HepG2 (cell line): Measurements from ENCODE around the gene MYPN. TPM values are rescaled to one million over a fixed set of nuclear protein-coding genes. Genes with fewer than 3 reads are reported as not detected.

Experiments
- BHLHE40 ChIP-seq: IDR thresholded peaks from 2 replicates; pipeline ENCODE4 v1.6.1; 2011; ENCODE audit warnings: low read length, improper control_type of control experiment
- CCAR2 ChIP-seq: fragments of 200-400 bp; formaldehyde crosslinking; optimal IDR thresholded peaks from 2 replicates; pipeline ENCODE3; 2018; ENCODE audit warnings: low read depth, mild to moderate bottlenecking, low read length, moderate library complexity
- ETV5 ChIP-seq: IDR thresholded peaks from 2 replicates; pipeline ENCODE4 v1.6.1; 2018; ENCODE audit warnings: missing biosample characterization, missing genetic modification reagents, inconsistent platforms, borderline replicate concordance
- FOXP1 ChIP-seq, 2 experiments: fragments of 450-650 bp in 1 of 2; IDR thresholded peaks; 2 replicates each; pipeline ENCODE4 v1.6.1; 2017 to 2018; ENCODE audit warnings: antibody characterized with exemption in 1 of 2
- KLF11 ChIP-seq: IDR thresholded peaks from 2 replicates; pipeline ENCODE4 v1.6.1; 2016; ENCODE audit warnings: missing compliant biosample characterization
- KLF6 ChIP-seq: IDR thresholded peaks from 2 replicates; pipeline ENCODE4 v1.8.0; 2016; ENCODE audit warnings: missing biosample characterization, missing genetic modification reagents
- NR2C2 ChIP-seq: sonication (generic); formaldehyde crosslinking; IDR thresholded peaks from 2 replicates; pipeline ENCODE4 v1.4.0; 2020; ENCODE audit warnings: missing genetic modification reagents, mild to moderate bottlenecking, moderate library complexity, borderline replicate concordance
- NR2F6 ChIP-seq, 2 experiments: IDR thresholded peaks; 2 replicates each; pipeline ENCODE4 v1.6.1; 2016; ENCODE audit warnings: antibody characterized with exemption in 1 of 2, mild to moderate bottlenecking in 1 of 2
- REL ChIP-seq: sonication (generic); formaldehyde crosslinking; conservative IDR thresholded peaks from 2 replicates; pipeline ENCODE4 v1.8.0; 2022; ENCODE audit warnings: mild to moderate bottlenecking, missing genetic modification reagents, moderate library complexity
- SP1 ChIP-seq, 2 experiments: fragments of 450-650 bp in 1 of 2; sonication (generic) in 1 of 2; formaldehyde crosslinking in 1 of 2; IDR thresholded peaks; 2 replicates each; pipeline versions ENCODE4 v1.4.0 to v1.6.1; 2016 to 2020; ENCODE audit warnings: missing genetic modification reagents in 1 of 2
- TFAP4 ChIP-seq: sonication (generic); IDR thresholded peaks from 2 replicates; pipeline ENCODE4 v1.6.1; 2016; ENCODE audit warnings: low read depth, borderline replicate concordance
- YEATS2 ChIP-seq: sonication (generic); formaldehyde crosslinking; IDR thresholded peaks from 2 replicates; pipeline ENCODE4 v1.4.0; 2020; ENCODE audit warnings: missing genetic modification reagents, borderline replicate concordance
- ZBTB2 ChIP-seq: sonication (generic); formaldehyde crosslinking; IDR thresholded peaks from 2 replicates; pipeline ENCODE4 v1.8.0; 2022; ENCODE audit warnings: low read depth, missing genetic modification reagents
- ZBTB7B ChIP-seq: sonication (generic); formaldehyde crosslinking; IDR thresholded peaks from 2 replicates; pipeline ENCODE4 v1.4.0; 2020; ENCODE audit warnings: missing genetic modification reagents
- ZNF20 ChIP-seq: sonication (generic); formaldehyde crosslinking; IDR thresholded peaks from 2 replicates; pipeline ENCODE4 v1.4.0; 2020; ENCODE audit warnings: mild to moderate bottlenecking, moderate library complexity, missing genetic modification reagents
- ZNF296 ChIP-seq: sonication (generic); formaldehyde crosslinking; conservative IDR thresholded peaks from 2 replicates; pipeline ENCODE4 v1.5.0; 2020; ENCODE audit warnings: mild to moderate bottlenecking, missing genetic modification reagents
- ZNF30 ChIP-seq: sonication (generic); formaldehyde crosslinking; IDR thresholded peaks from 2 replicates; pipeline ENCODE4 v1.5.0; 2020; ENCODE audit warnings: mild to moderate bottlenecking, missing genetic modification reagents
- ZNF430 ChIP-seq: sonication (generic); formaldehyde crosslinking; IDR thresholded peaks from 2 replicates; pipeline ENCODE4 v1.9.0; 2021; ENCODE audit warnings: mild to moderate bottlenecking, missing genetic modification reagents
- ZNF614 ChIP-seq: IDR thresholded peaks from 2 replicates; pipeline ENCODE4 v1.6.1; 2018; ENCODE audit warnings: missing biosample characterization, missing genetic modification reagents, inconsistent platforms, borderline replicate concordance
- ZNF713 ChIP-seq: sonication (generic); formaldehyde crosslinking; IDR thresholded peaks from 2 replicates; pipeline ENCODE4 v1.4.0; 2020; ENCODE audit warnings: mild to moderate bottlenecking, missing genetic modification reagents
- ZNF784 ChIP-seq: sonication (generic); formaldehyde crosslinking; IDR thresholded peaks from 2 replicates; pipeline ENCODE4 v1.5.1; 2020; ENCODE audit warnings: missing genetic modification reagents, mild to moderate bottlenecking, borderline replicate concordance
- polyA plus RNA-seq, 8 experiments: library from polyadenylated mRNA; depleted of rRNA in 3 of 8; stranded (reverse) in 7 of 8; unstranded in 1 of 8; fragments of >200 nt; fragmentation: Illumina TruSeq in 4 of 8; extraction: Trizol in 4 of 8; gene quantifications; 2 replicates each; pipeline versions ENCODE4 v1.2.1 to v1.2.3, GENCODE V29; 2011 to 2016; ENCODE audit warnings: low read depth in 4 of 8, missing spikeins in 1 of 8, mixed read lengths in 1 of 8; ENCODE audit not compliant: insufficient read depth in 1 of 8
- total RNA-seq, 5 experiments: library from RNA; depleted of rRNA; stranded (reverse); fragments of >200 nt; fragmentation: Illumina TruSeq; extraction: Trizol; gene quantifications; 2 replicates each; pipeline ENCODE4 v1.2.3, GENCODE V29; 2016; ENCODE audit warnings: low read depth in 1 of 5
- TF ChIP-seq, protein P1 (sequence below): sonication (generic); formaldehyde crosslinking; IDR thresholded peaks from 2 replicates; pipeline ENCODE4 v1.4.0; 2020; ENCODE audit warnings: mild to moderate bottlenecking, missing genetic modification reagents

MYPN gene
- total and polyA plus RNA-seq, 2 of the 13 experiments (the other 11 are each of a cell fraction or from before 2014, with no cell fraction given) = not detected

DNA sequence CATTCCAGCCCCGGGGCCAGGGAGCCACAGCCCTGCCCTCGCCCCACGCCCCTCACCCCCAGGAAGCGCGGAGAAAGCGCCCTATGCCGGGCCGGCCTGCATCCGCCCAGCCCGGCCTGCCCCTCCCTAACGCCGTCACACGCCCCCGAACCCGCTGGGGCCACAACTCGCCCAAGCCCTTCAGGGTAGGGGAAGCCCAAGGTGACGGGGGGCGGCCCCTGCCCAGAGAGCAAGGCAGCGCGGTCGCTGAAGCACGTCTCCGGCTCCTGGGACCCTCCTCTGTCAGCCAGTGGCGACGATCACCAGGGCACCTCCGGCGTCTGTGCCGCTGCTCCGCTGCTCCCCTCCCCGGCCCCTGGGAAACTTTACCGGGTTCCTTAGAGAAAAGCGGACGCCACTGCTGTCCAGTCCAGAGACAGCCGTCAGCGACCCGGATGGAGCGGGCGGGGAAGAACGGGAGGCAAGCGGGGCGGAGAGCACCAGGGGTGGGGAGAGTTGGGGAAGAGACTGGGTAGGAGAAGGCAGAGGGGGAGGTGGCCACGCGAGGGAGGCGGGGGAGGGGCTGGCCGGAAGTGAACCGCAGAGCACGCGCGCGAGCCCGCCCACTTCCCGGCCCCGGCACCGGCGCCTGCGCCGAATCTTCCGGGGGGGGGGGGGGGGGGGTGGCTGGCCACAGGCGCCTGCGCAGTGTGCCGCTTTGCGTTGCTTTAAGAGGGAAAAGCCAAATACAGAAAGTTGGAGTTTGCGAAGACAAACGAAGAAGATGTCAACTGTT lies 34.3 kb upstream of the MYPN start, which contains the start of gene HERC4 (continued):
- TF ChIP-seq ZNF713 (CRISPR knock-in tag) (0 out of 2 replicates have a peak, but pooled peaks have one; percentile 44), ETV5 (CRISPR knock-in tag) (peak; percentile 48), ZNF20 (no peak), ZBTB2 (CRISPR knock-in tag) (peak; percentile 85), NR2F6 (IDR thresholded peaks at IDR 0.05) (no peak), NR2F6 (CRISPR knock-in tag; IDR thresholded peaks at IDR 0.05) (0 out of 2 replicates have a peak, but pooled peaks have one; percentile 11), ZNF296 (CRISPR knock-in tag) (no peak), TFAP4 (peak; percentile 19; the same call in 1 of the 2 replicates), REL (CRISPR knock-in tag) (0 out of 2 replicates have a peak, but pooled peaks have one; percentile 27), ZNF784 (CRISPR knock-in tag) (peak; percentile 27; the same call in 1 of the 2 replicates), CCAR2 (no peak), SP1 (IDR thresholded peaks at IDR 0.05) (no peak), SP1 (CRISPR knock-in tag; IDR thresholded peaks at IDR 0.05) (peak; percentile 24; the same call in 1 of the 2 replicates), FOXP1 (IDR thresholded peaks at IDR 0.05) (no peak), FOXP1 (CRISPR knock-in tag; IDR thresholded peaks at IDR 0.05) (no peak), ZNF30 (CRISPR knock-in tag) (no peak), ZNF614 (CRISPR knock-in tag) (peak; percentile 57; the same call in 1 of the 2 replicates), YEATS2 (peak; percentile 64; the same call in 1 of the 2 replicates), KLF6 (CRISPR knock-in tag) (peak; percentile 55; the same call in 1 of the 2 replicates), ZNF430 (CRISPR knock-in tag) (peak; percentile 91; the same call in 1 of the 2 replicates), ZBTB7B (peak; percentile 55; the same call in 1 of the 2 replicates), BHLHE40 (peak; percentile 61; the same call in 1 of the 2 replicates), KLF11 (CRISPR knock-in tag) (0 out of 2 replicates have a peak, but pooled peaks have one; percentile 30), NR2C2 (peak; percentile 80)
- TF ChIP-seq, protein P1, sequence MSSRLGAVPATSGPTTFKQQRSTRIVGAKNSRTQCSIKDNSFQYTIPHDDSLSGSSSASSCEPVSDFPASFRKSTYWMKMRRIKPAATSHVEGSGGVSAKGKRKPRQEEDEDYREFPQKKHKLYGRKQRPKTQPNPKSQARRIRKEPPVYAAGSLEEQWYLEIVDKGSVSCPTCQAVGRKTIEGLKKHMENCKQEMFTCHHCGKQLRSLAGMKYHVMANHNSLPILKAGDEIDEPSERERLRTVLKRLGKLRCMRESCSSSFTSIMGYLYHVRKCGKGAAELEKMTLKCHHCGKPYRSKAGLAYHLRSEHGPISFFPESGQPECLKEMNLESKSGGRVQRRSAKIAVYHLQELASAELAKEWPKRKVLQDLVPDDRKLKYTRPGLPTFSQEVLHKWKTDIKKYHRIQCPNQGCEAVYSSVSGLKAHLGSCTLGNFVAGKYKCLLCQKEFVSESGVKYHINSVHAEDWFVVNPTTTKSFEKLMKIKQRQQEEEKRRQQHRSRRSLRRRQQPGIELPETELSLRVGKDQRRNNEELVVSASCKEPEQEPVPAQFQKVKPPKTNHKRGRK (CRISPR knock-in tag) = 0 out of 2 replicates have a peak, but pooled peaks have one; percentile 43
